ENCODE data around the gene CRTC3.
"Not testable (repeated sequence)": the region's sequence is repeated elsewhere in the genome, so short reads cannot be mapped to it uniquely, and the experiment has no call there.

The CRTC3 gene

DNA sequence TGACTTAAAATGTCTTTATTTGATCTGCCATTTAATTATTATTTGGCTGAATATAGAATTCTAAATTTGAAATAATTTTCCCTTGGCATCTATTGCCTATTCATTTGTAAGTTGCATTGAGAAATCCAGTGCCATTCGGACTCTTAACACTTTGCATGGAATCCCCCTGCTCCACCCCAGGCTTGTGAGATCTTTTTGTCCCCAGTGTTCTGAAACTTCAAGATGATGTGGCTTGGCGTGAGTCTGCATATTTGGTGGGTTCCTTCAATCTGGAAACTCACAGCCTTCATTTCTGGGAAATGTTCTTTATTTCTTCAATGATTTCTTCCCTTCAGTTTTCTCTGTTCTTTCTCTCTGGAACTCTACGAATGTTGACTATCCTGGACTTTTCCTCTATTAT lies 103.6 kb downstream of the CRTC3 start:
- no peak for DNase-seq

GRCh38 chr15:90636993-90637392 lies 107.3 kb downstream of the CRTC3 start:
- not testable (repeated sequence) for DNase-seq

GRCh38 chr15:90637693-90638092 lies 108.0 kb downstream of the CRTC3 start:
- DNase-seq, result no peak

- no peak for DNase-seq
These were observed 108.5 kb downstream of the CRTC3 start for GRCh38 chr15:90638201-90638691.

- no peak for DNase-seq
These were observed 109.2 kb downstream of the CRTC3 start for GRCh38 chr15:90638963-90639362.

GRCh38 chr15:90640862-90641261 lies 111.1 kb downstream of the CRTC3 start:
- DNase-seq, result no peak

DNA sequence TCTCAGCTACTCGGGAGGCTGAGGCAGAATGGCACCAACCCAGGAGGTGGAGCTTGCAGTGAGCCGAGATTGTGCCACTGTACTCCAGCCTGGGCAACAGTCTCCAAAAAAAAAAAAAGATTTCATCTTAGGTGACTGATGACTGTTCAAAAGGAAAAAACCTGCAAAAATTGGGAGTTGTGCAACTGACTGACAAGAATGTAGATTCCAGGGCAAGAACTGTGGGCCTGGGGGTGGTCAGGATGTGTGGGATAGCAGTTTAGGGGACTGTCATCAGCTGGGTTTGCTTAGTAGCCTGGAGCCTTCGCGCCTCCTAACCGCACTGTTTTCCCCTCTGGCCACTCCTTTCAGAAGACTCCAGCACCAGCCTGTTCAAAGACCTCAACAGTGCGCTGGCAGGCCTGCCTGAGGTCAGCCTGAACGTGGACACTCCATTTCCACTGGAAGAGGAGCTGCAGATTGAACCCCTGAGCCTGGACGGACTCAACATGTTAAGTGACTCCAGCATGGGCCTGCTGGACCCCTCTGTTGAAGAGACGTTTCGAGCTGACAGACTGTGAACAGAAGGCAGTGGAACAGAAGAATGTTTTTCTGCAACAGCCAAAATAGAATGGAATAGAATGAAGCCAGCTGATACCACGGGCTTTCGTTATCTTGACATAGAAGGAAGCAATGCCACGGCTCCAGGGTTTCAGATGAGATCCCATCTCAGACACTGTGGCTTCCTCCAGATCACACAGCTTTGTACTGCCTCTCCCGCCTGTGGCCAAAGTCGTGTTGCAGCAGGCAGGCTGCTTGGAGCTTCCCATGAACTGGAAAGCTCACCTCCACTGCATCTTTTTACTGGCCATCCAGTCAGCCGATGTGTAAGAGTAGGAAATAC lies 112.1 kb downstream of the CRTC3 start:
- DNase-seq, result no peak

GRCh38 chr15:90642464-90643300 lies 113.0 kb downstream of the CRTC3 start:
- no peak for DNase-seq

GRCh38 chr15:90643301-90643632 lies 113.5 kb downstream of the CRTC3 start:
- DNase-seq, result no peak

DNA sequence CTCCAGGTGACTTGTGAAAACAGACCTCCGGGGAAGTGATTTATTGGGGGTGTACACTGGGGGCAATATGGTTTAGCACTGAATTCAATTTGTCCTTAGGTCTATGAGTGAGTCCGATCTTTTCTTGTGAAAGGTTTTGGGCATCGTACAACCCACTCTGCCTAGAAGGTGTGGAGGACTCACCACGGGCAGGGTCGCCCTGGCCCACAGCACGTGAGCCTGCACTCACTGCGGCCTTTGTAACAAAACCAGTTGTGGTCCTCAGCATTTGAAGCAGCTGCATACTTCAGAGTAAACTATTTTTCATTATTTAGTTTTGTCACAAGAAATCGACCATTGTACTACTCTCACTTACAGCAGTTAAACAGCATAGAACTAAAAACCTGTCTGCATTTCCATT lies 114.8 kb downstream of the CRTC3 start:
- no peak for DNase-seq

- DNase-seq, result no peak
These were observed 115.4 kb downstream of the CRTC3 start for GRCh38 chr15:90644952-90645725.

GRCh38 chr15:90645873-90646575 lies 116.3 kb downstream of the CRTC3 start:
- no peak for DNase-seq

- no peak for DNase-seq
These were observed 117.1 kb downstream of the CRTC3 start for GRCh38 chr15:90646662-90647305.

DNA sequence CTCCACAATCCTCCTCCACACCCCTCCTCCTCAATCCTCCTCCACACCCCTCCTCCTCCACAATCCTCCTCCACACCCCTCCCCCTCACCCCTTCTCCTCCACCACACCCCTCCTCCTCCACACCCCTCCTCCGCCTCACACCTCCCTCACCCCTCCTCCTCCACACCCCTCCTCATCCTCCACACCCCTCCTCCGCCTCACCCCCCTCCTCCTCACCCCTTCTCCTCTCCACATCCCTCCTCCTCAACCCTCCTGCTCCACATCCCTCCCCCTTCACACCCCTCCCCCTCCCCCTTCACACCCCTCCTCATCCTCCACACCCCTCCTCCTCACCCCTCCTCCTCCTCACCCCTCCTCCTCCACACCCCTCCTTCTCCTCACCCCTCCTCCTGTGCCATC lies 117.6 kb downstream of the CRTC3 start:
- no peak for DNase-seq

- DNase-seq, result peak; percentile 95
These were observed 118.7 kb downstream of the CRTC3 start for GRCh38 chr15:90648137-90649070.

GRCh38 chr15:90650117-90650955 lies 120.6 kb downstream of the CRTC3 start:
- peak; percentile 28 for DNase-seq

- DNase-seq, result no peak
These were observed 121.4 kb downstream of the CRTC3 start for GRCh38 chr15:90650956-90651689.

DNA sequence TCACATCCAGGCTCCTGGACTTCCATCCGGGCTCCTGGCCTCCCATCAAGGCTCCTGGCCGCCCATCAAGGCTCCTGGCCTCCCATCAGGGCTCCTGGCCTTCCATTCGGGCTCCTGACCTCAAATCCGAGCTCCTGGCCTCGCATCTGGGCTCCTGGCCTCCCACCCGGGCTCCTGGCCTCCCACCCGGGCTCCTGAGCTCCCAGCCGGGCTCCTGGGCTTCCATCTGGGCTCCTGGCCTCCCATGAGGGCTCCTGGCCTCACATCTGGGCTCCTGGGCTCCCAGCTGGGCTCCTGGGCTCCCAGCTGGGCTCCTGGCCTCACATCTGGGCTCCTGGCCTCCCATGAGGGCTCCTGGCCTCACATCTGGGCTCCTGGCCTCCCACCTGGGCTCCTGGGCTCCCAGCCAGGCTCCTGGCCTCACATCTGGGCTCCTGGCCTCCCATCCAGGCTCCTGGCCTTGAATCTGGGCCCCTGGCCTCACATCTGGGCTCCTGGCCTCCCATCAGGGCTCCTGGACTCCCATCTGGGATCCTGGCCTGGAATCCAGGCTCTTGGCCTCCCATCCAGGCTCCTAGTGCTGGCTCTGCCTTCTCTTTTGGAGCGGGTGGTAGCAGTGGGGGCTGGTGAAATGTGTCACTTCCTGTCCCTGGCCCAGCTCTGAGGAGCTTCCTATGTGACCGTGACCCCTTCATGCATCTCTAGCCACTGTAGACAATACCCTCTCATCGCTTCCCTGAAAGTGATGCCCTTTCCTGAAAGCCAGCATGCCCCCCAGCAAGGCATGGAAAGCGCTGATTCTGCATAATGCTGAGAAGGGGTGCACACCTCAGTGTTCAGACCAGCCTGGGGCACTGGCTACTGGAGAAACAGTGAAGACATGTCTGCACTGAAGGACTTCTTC lies 124.8 kb downstream of the CRTC3 start:
- peak; percentile 41 for DNase-seq
